AG04450 (cell line): Measurements from ENCODE around the gene NTM. TPM values are rescaled to one million over a fixed set of nuclear protein-coding genes. Genes with fewer than 3 reads are reported as not detected.

Experiments
- CTCF ChIA-PET: fragments of 300-600, 350-600 bp; formaldehyde crosslinking; extraction: SDS; loops from one replicate; lab custom pipeline; 2022; ENCODE audit warnings: antibody characterized with exemption, inconsistent platforms; lab: Charles Lee
- POLR2A ChIA-PET: fragments of 350-600 bp; formaldehyde crosslinking; extraction: SDS; loops from one replicate; lab custom pipeline; 2021; ENCODE audit warnings: antibody characterized with exemption, inconsistent platforms; lab: Yijun Ruan, JAX
- DNase-seq: peaks from one replicate; pipeline ENCODE4 v3.0.0-alpha.2; 2011; ENCODE audit warnings: low read depth, low spot score
- H3K27ac ChIP-seq: one replicate; pipeline ENCODE4 v1.5.1; 2012; ENCODE audit warnings: low read depth, low read length, control low read depth
- H3K27me3 ChIP-seq: one replicate; pipeline ENCODE4 v1.6.0; 2012; ENCODE audit warnings: low read length; ENCODE audit not compliant: control insufficient read depth, insufficient read depth
- H3K4me3 ChIP-seq: 2 replicates; pipeline ENCODE4 v1.5.1; 2011; ENCODE audit warnings: mild to moderate bottlenecking, low read depth, low read length, control low read depth
- H3K9me3 ChIP-seq: 2 replicates; pipeline ENCODE4 v1.5.1; 2012; ENCODE audit warnings: low read length; ENCODE audit not compliant: control insufficient read depth, insufficient read depth
- CTCF ChIP-seq: IDR thresholded peaks from 2 replicates; pipeline ENCODE4 v1.5.1; 2011; ENCODE audit warnings: low read depth, low read length, control low read depth, inconsistent platforms
- polyA plus RNA-seq: library from polyadenylated mRNA; depleted of rRNA; stranded (reverse); fragments of >200 nt; gene quantifications from 2 replicates; pipeline ENCODE4 v1.2.3, GENCODE V29; 2011

Gene NTM
- polyA plus RNA-seq, 1 experiment = 26.9 TPM

- Histone ChIP-seq H3K27ac (no peak overlapping the region), H3K27me3 (no peaks in the 10 kb centered on the region), H3K4me3 (no peak overlapping the region), H3K9me3 (no peaks in the 10 kb centered on the region)
- CTCF ChIA-PET = interaction anchor here (0.6 to 5.5 kb wide), 3 partner anchors 14 to 19 kb away, joined by 4 to 60 read pairs (median 12); no protein-coding TSS in a partner anchor
- DNase-seq = no peak
- no peak for TF ChIP-seq CTCF
- POLR2A ChIA-PET = no interaction called here
These were observed 927.9 kb downstream of the NTM start for GRCh38 chr11:132298357-132298756.

GRCh38 chr11:132300283-132300682 is 929.9 kb downstream of the NTM start:
- Histone ChIP-seq H3K4me3 (no peak overlapping the region), H3K27me3 (no peaks in the 10 kb centered on the region), H3K27ac (no peak overlapping the region), H3K9me3 (no peaks in the 10 kb centered on the region)
- no peak for DNase-seq
- peak; percentile 49 for TF ChIP-seq CTCF
- ChIA-PET POLR2A (no interaction called here), CTCF (interaction anchor here (0.6 to 5.5 kb wide), 10 partner anchors 9 to 641 kb away, joined by 3 to 60 read pairs (median 4); no protein-coding TSS in a partner anchor)

- no peak for TF ChIP-seq CTCF
- no peak overlapping the region for H3K27ac ChIP-seq
- H3K9me3 ChIP-seq = no peaks in the 10 kb centered on the region
- ChIA-PET CTCF (interaction anchor here (0.7 to 5.5 kb wide), 2 partner anchors 10 to 19 kb away, joined by 3 to 60 read pairs; no protein-coding TSS in a partner anchor), POLR2A (no interaction called here)
- H3K27me3 ChIP-seq = no peaks in the 10 kb centered on the region
- no peak for DNase-seq
- no peak overlapping the region for H3K4me3 ChIP-seq
These were observed 931.0 kb downstream of the NTM start for GRCh38 chr11:132301465-132301864.

- no peaks in the 10 kb centered on the region for H3K27me3 ChIP-seq
- ChIA-PET CTCF (interaction anchor here (0.7 to 5.5 kb wide), 2 partner anchors 10 to 19 kb away, joined by 3 to 60 read pairs; no protein-coding TSS in a partner anchor), POLR2A (no interaction called here)
- no peak overlapping the region for H3K27ac ChIP-seq
- no peak for DNase-seq
- no peaks in the 10 kb centered on the region for H3K9me3 ChIP-seq
- H3K4me3 ChIP-seq = no peak overlapping the region
- no peak for TF ChIP-seq CTCF
These were observed 931.5 kb downstream of the NTM start for GRCh38 chr11:132301900-132302299.

- TF ChIP-seq CTCF = no peak
- Histone ChIP-seq H3K27me3 (no peaks in the 10 kb centered on the region), H3K4me3 (no peak overlapping the region), H3K27ac (no peak overlapping the region), H3K9me3 (no peaks in the 10 kb centered on the region)
- DNase-seq = no peak
- CTCF ChIA-PET = interaction anchor here (0.7 kb wide), 1 partner anchor 29 kb away, joined by 3 read pairs; no protein-coding TSS in a partner anchor
- POLR2A ChIA-PET = no interaction called here
These were observed 937.0 kb downstream of the NTM start for GRCh38 chr11:132307309-132308020.
